Measurements from ENCODE around the gene LYSMD4.

Gene LYSMD4

DNA sequence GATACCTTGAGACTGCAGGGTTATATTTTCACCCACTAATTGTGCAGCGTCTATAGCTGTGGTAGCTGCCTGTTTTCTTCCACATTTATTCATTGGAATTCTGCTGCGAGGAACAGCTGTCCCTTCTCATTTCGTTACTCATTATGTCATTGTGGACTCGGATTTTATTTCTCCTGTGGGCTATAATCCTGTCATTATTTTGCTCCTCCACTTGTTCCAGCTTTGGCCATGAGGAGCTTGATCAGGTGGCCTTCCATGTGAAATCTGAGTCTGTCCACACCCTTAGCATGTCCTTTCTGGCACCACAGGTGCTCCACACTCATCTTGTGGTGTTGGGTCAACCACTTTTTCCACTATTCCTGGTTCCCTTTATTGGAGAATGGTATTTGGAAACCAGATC, 14.8 kb downstream of the LYSMD4 start:
- Histone ChIP-seq H3K27me3 (replicated peaks in 2 of 5; ENCODE audit: control insufficient read depth in 4 of 5, insufficient read depth in 5 of 5, low read length in 4 of 5) (no peaks in the 10 kb centered on the region), H3K9me3 (ENCODE audit: control extremely low read depth in 1 of 5, control insufficient read depth in 4 of 5, insufficient read depth in 2 of 5, low read depth in 1 of 5, low read length in 4 of 5) (no peaks in the 10 kb centered on the region), H3K27ac (ENCODE audit: insufficient read depth in 1 of 2, low read depth in 1 of 2, low read length in 2 of 2, poor library complexity in 1 of 2, severe bottlenecking in 2 of 2) (no peak overlapping the region), H3K4me3 (ENCODE audit: control insufficient read depth in 1 of 7, extremely low read depth in 1 of 7, insufficient read depth in 4 of 7, low read depth in 2 of 7, low read length in 6 of 7) (no peak overlapping the region), H3K36me3 (ENCODE audit: control insufficient read depth in 4 of 4, insufficient read depth in 4 of 4, low read length in 3 of 4) (peaks cover 3 to 24% (median 6%) of the 10 kb centered on the region in 4 experiments), H3K4me1 (ENCODE audit: control extremely low read depth in 1 of 4, control insufficient read depth in 4 of 4, insufficient read depth in 4 of 4, low read length in 3 of 4) (peaks cover 0 to 19% (median 4%) of the 10 kb centered on the region in 4 experiments)
- DNase-seq, result no peak
- WGBS (ENCODE audit: insufficient coverage), result 98% methylated on average over 4 of the region's 4 CpGs
- ChIA-PET CTCF (interaction anchor here (1.3 to 3.3 kb wide), 2 partner anchors 14 to 432 kb away, joined by 3 to 19 read pairs; no protein-coding TSS in a partner anchor), POLR2A (no interaction called here)

DNA sequence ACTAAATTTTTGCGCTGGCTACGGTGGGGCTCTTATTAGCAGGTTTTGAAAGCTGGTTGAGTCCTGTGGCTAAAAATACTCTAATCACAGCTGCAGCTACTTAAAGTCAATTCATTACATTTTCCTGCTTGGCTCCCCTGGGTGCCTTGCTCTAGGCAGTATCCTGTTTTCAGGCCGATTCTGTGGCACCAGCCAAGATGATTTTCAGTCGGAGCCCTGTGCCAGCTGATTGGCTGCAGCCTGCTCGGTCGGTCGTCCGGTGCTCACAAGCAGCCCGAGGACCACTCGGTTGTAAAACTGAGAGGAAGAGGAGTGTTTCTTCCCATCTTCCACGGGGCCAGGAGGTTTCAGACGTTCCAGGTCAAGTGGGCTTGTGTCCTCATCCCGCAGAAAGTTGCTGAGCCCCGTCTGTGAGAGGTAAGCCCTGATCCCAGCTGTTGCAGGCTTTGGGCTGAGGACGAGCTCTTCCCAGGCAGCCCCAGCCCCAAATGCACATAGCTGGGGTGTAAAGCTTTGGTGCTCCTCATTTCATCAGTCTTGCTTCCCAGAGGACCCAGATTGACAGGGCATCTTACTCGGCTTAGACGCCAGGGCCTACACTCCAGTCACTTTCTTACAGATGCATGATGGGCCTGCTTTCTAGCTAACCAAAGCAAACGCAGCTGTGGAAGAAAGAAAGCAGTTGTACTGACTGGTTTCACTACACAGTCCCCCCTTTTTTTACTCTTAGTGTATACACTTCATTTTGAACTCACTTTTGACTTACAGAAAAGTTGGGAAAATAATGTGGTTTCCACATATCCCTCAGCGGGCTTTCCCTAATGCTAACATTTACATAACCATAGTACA, 15.9 kb downstream of the LYSMD4 start:
- H3K4me3 ChIP-seq (ENCODE audit: control insufficient read depth in 1 of 7, extremely low read depth in 1 of 7, insufficient read depth in 4 of 7, low read depth in 2 of 7, low read length in 6 of 7), result no peak overlapping the region
- no peaks in the 10 kb centered on the region for H3K27me3 ChIP-seq (replicated peaks in 2 of 5; ENCODE audit: control insufficient read depth in 4 of 5, insufficient read depth in 5 of 5, low read length in 4 of 5)
- POLR2A ChIA-PET, result no interaction called here
- no peak overlapping the region for H3K27ac ChIP-seq (ENCODE audit: insufficient read depth in 1 of 2, low read depth in 1 of 2, low read length in 2 of 2, poor library complexity in 1 of 2, severe bottlenecking in 2 of 2)
- CTCF ChIA-PET, result interaction anchor here (0.8 to 3.3 kb wide), 4 partner anchors 13 to 38 kb away, joined by 3 to 19 read pairs (median 5); partner anchors contain the start of gene LYSMD4
- peaks cover 3 to 29% (median 10%) of the 10 kb centered on the region in 4 experiments for H3K36me3 ChIP-seq (ENCODE audit: control insufficient read depth in 4 of 4, insufficient read depth in 4 of 4, low read length in 3 of 4)
- H3K4me1 ChIP-seq (ENCODE audit: control extremely low read depth in 1 of 4, control insufficient read depth in 4 of 4, insufficient read depth in 4 of 4, low read length in 3 of 4), result peaks cover 0 to 19% (median 4%) of the 10 kb centered on the region in 4 experiments
- WGBS (ENCODE audit: insufficient coverage), result 86% methylated on average over 17 of the region's 19 CpGs
- H3K9me3 ChIP-seq (ENCODE audit: control extremely low read depth in 1 of 5, control insufficient read depth in 4 of 5, insufficient read depth in 2 of 5, low read depth in 1 of 5, low read length in 4 of 5), result no peaks in the 10 kb centered on the region
- no peak for DNase-seq

DNA sequence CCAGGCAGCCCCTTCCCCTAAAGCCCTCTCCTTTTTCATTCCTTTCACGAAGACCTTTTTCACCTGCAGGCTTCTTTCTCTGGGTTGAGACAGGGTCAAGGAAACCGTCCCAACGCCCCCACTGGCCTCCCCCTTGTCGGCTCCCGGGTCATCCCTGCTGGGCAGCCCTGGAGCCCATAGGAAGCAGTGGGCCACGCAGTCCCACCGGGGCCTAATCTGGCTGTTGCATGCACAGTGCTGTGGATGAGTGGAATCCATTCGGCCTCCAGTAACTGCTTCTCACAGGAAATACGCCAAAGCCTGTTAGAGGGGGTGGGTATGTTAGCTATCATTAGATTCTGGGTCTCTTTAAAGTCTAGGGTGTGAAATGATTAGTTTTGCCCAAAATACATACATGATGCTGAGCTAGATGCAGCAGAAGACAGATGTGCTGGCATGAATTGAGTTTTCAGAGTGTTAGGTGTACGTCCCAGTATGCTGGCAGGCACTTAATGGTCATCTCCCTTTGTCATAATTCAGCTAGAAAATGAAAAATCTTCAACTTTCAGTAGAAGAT, 16.6 kb downstream of the LYSMD4 start:
- ChIA-PET CTCF (interaction anchor here (0.8 to 3.3 kb wide), 5 partner anchors 12 to 39 kb away, joined by 3 to 19 read pairs (median 6); partner anchors contain the start of gene LYSMD4), POLR2A (no interaction called here)
- no peak for DNase-seq
- Histone ChIP-seq H3K4me1 (ENCODE audit: control extremely low read depth in 1 of 4, control insufficient read depth in 4 of 4, insufficient read depth in 4 of 4, low read length in 3 of 4) (peaks cover 0 to 19% (median 4%) of the 10 kb centered on the region in 4 experiments), H3K9me3 (ENCODE audit: control extremely low read depth in 1 of 5, control insufficient read depth in 4 of 5, insufficient read depth in 2 of 5, low read depth in 1 of 5, low read length in 4 of 5) (no peaks in the 10 kb centered on the region), H3K36me3 (ENCODE audit: control insufficient read depth in 4 of 4, insufficient read depth in 4 of 4, low read length in 3 of 4) (peaks cover 3 to 35% (median 14%) of the 10 kb centered on the region in 4 experiments), H3K27ac (ENCODE audit: insufficient read depth in 1 of 2, low read depth in 1 of 2, low read length in 2 of 2, poor library complexity in 1 of 2, severe bottlenecking in 2 of 2) (no peak overlapping the region), H3K4me3 (ENCODE audit: control insufficient read depth in 1 of 7, extremely low read depth in 1 of 7, insufficient read depth in 4 of 7, low read depth in 2 of 7, low read length in 6 of 7) (no peak overlapping the region), H3K27me3 (replicated peaks in 2 of 5; ENCODE audit: control insufficient read depth in 4 of 5, insufficient read depth in 5 of 5, low read length in 4 of 5) (no peaks in the 10 kb centered on the region)
- WGBS (ENCODE audit: insufficient coverage), result 97% methylated on average over 9 of the region's 10 CpGs

DNA sequence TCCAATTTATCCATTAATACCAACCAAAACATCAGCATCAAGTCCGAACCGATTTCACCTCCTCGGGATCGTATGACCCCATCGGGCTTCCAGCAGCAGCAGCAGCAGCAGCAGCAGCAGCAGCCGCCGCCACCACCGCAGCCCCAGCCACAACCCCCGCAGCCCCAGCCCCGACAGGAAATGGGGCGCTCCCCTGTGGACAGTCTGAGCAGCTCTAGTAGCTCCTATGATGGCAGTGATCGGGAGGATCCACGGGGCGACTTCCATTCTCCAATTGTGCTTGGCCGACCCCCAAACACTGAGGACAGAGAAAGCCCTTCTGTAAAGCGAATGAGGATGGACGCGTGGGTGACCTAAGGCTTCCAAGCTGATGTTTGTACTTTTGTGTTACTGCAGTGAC, 20.8 kb downstream of the LYSMD4 start:
- Histone ChIP-seq H3K27me3 (replicated peaks in 2 of 5; ENCODE audit: control insufficient read depth in 4 of 5, insufficient read depth in 5 of 5, low read length in 4 of 5) (no peaks in the 10 kb centered on the region), H3K27ac (ENCODE audit: insufficient read depth in 1 of 2, low read depth in 1 of 2, low read length in 2 of 2, poor library complexity in 1 of 2, severe bottlenecking in 2 of 2) (no peak overlapping the region), H3K4me1 (ENCODE audit: control extremely low read depth in 1 of 4, control insufficient read depth in 4 of 4, insufficient read depth in 4 of 4, low read length in 3 of 4) (no peaks in the 10 kb centered on the region), H3K4me3 (ENCODE audit: control insufficient read depth in 1 of 7, extremely low read depth in 1 of 7, insufficient read depth in 4 of 7, low read depth in 2 of 7, low read length in 6 of 7) (no peak overlapping the region), H3K9me3 (ENCODE audit: control extremely low read depth in 1 of 5, control insufficient read depth in 4 of 5, insufficient read depth in 2 of 5, low read depth in 1 of 5, low read length in 4 of 5) (no peaks in the 10 kb centered on the region), H3K36me3 (ENCODE audit: control insufficient read depth in 4 of 4, insufficient read depth in 4 of 4, low read length in 3 of 4) (peaks cover 9 to 46% (median 26%) of the 10 kb centered on the region in 4 experiments)
- ChIA-PET CTCF (interaction anchor here (1.1 kb wide), 1 partner anchor 8 kb away, joined by 5 read pairs; no protein-coding TSS in a partner anchor), POLR2A (no interaction called here)
- DNase-seq, result no peak
- WGBS (ENCODE audit: insufficient coverage), result 91% methylated on average over 18 of the region's 18 CpGs

DNA sequence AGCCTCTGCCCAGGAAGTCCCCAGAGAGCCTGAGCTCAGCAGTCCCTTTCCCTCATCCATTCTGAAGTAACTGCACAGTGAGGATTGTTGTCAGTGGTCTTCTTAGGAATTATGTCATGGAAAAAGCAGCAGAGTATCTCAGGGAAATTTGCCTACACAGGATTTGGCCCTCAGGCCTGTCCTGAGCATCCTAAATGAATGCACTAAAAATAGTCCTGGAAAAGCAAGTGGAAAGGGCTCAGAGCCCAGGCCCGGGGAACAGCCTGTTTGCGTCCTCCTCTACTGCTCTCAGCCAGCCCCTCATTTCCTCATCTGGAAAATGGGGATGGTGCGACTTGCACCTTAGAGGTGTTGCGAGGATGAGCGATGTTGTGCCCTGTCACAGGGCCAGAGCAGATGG, 21.6 kb downstream of the LYSMD4 start:
- ChIA-PET POLR2A (no interaction called here), CTCF (interaction anchor here (0.7 to 0.9 kb wide), 2 partner anchors 9 to 427 kb away, joined by 3 read pairs; no protein-coding TSS in a partner anchor)
- no peak for DNase-seq
- no peak overlapping the region for H3K27ac ChIP-seq (ENCODE audit: insufficient read depth in 1 of 2, low read depth in 1 of 2, low read length in 2 of 2, poor library complexity in 1 of 2, severe bottlenecking in 2 of 2)
- H3K36me3 ChIP-seq (ENCODE audit: control insufficient read depth in 4 of 4, insufficient read depth in 4 of 4, low read length in 3 of 4), result peaks cover 8 to 53% (median 26%) of the 10 kb centered on the region in 4 experiments
- H3K9me3 ChIP-seq (ENCODE audit: control extremely low read depth in 1 of 5, control insufficient read depth in 4 of 5, insufficient read depth in 2 of 5, low read depth in 1 of 5, low read length in 4 of 5), result no peaks in the 10 kb centered on the region
- no peaks in the 10 kb centered on the region for H3K4me1 ChIP-seq (ENCODE audit: control extremely low read depth in 1 of 4, control insufficient read depth in 4 of 4, insufficient read depth in 4 of 4, low read length in 3 of 4)
- WGBS (ENCODE audit: insufficient coverage), result 100% methylated on average over 5 of the region's 5 CpGs
- H3K4me3 ChIP-seq (ENCODE audit: control insufficient read depth in 1 of 7, extremely low read depth in 1 of 7, insufficient read depth in 4 of 7, low read depth in 2 of 7, low read length in 6 of 7), result no peak overlapping the region
- H3K27me3 ChIP-seq (replicated peaks in 2 of 5; ENCODE audit: control insufficient read depth in 4 of 5, insufficient read depth in 5 of 5, low read length in 4 of 5), result no peaks in the 10 kb centered on the region

DNA sequence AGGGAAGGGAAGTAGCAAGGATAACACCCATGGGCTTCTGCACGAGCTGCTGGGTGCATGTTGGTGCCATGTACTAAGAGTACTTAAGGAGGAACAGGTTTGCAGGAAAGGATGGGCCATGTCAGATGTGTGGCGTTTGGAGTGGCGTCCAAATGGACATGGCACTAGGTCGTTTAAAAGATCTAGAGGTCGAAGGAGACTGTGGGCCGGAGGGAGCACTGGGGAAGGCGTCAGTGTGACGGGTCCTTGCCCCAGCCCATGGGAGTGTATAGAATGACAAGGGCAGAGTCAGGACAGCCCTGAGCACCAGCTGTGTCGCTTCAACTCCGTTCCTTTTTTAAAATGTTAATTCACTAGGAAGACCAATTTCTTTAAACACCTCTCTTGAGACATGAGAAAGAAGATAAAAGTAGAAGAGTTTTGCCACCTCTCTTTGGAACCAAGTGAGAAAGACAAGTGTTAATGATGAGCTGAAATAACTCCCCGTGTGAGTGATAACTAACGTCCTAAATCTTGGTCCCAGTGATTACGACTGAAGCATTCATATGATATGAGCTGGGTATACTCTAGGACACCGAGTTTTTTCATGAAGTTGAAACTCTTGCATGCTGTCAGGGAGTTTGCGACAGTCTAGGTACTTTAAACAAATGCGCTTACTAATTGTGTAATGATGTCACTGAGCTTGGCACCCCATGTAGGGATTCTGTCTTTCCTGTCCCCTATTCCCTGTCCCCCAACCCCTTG, 23.8 kb downstream of the LYSMD4 start:
- DNase-seq, result no peak
- H3K36me3 ChIP-seq (ENCODE audit: control insufficient read depth in 4 of 4, insufficient read depth in 4 of 4, low read length in 3 of 4), result peaks cover 6 to 40% (median 21%) of the 10 kb centered on the region in 4 experiments
- H3K27me3 ChIP-seq (replicated peaks in 2 of 5; ENCODE audit: control insufficient read depth in 4 of 5, insufficient read depth in 5 of 5, low read length in 4 of 5), result no peaks in the 10 kb centered on the region
- H3K4me3 ChIP-seq (ENCODE audit: control insufficient read depth in 1 of 7, extremely low read depth in 1 of 7, insufficient read depth in 4 of 7, low read depth in 2 of 7, low read length in 6 of 7), result no peak overlapping the region
- 97% methylated on average over 14 of the region's 16 CpGs for WGBS (ENCODE audit: insufficient coverage)
- CTCF ChIA-PET, result interaction anchor here (1.0 to 1.6 kb wide), 6 partner anchors 23 to 438 kb away, joined by 3 to 6 read pairs (median 3); no protein-coding TSS in a partner anchor
- H3K4me1 ChIP-seq (ENCODE audit: control extremely low read depth in 1 of 4, control insufficient read depth in 4 of 4, insufficient read depth in 4 of 4, low read length in 3 of 4), result no peaks in the 10 kb centered on the region
- POLR2A ChIA-PET, result no interaction called here
- no peak overlapping the region for H3K27ac ChIP-seq (ENCODE audit: insufficient read depth in 1 of 2, low read depth in 1 of 2, low read length in 2 of 2, poor library complexity in 1 of 2, severe bottlenecking in 2 of 2)
- no peaks in the 10 kb centered on the region for H3K9me3 ChIP-seq (ENCODE audit: control extremely low read depth in 1 of 5, control insufficient read depth in 4 of 5, insufficient read depth in 2 of 5, low read depth in 1 of 5, low read length in 4 of 5)
